Kidney (tissue), 19 donors: ENCODE data around the gene LGALS9B. TPM values are rescaled to one million over a fixed set of nuclear protein-coding genes. Genes with fewer than 3 reads are reported as not detected.
"Not testable (repeated sequence)": the region's sequence is repeated elsewhere in the genome, so short reads cannot be mapped to it uniquely, and the experiment has no call there.

Source experiments
- DNase-seq, 5 donors: peaks; one replicate each; pipeline ENCODE4 v3.0.0-alpha.2; 2013 to 2020
- FAIRE-seq: peaks from 2 replicates; lab custom pipeline; 2012; peaks lifted over from hg19 to GRCh38; lab: Jason Lieb, UNC
- H3K27ac ChIP-seq, 2 donors: one replicate each; pipeline ENCODE4 v1.7.0; 2013; ENCODE audit warnings: low read depth in 2 of 2, low read length in 2 of 2, inconsistent platforms in 1 of 2
- H3K27me3 ChIP-seq: one replicate; pipeline ENCODE4 v1.7.1; 2013; ENCODE audit warnings: low read length, inconsistent platforms; ENCODE audit not compliant: control insufficient read depth, insufficient read depth
- H3K36me3 ChIP-seq, 3 donors: one replicate each; pipeline versions ENCODE4 v1.7.0 to v1.7.1; 2013; ENCODE audit warnings: low read length in 3 of 3, control low read depth in 1 of 3, inconsistent platforms in 1 of 3; ENCODE audit not compliant: insufficient read depth in 3 of 3, control insufficient read depth in 2 of 3
- H3K4me1 ChIP-seq, 3 donors: one replicate each; pipeline versions ENCODE4 v1.7.0 to v1.7.1; 2013; ENCODE audit warnings: low read length in 3 of 3, inconsistent platforms in 1 of 3, low read depth in 1 of 3; ENCODE audit not compliant: control insufficient read depth in 2 of 3, insufficient read depth in 2 of 3
- H3K4me3 ChIP-seq, 3 donors: one replicate each; pipeline versions ENCODE4 v1.7.0 to v1.8.1; 2013; ENCODE audit warnings: low read length in 3 of 3, control low read depth in 1 of 3, inconsistent platforms in 1 of 3
- H3K9ac ChIP-seq, 3 donors: one replicate each; pipeline versions ENCODE4 v1.7.0 to v1.7.1; 2013; ENCODE audit warnings: low read length in 3 of 3, control low read depth in 1 of 3, inconsistent platforms in 1 of 3
- H3K9me3 ChIP-seq, 3 donors: one replicate each; pipeline versions ENCODE4 v1.7.0 to v1.7.1; 2013; ENCODE audit warnings: low read length in 3 of 3, control low read depth in 1 of 3, inconsistent platforms in 1 of 3; ENCODE audit not compliant: control insufficient read depth in 2 of 3, insufficient read depth in 1 of 3
- intact Hi-C: fragments of 100-400 bp; cut with DNase I; formaldehyde crosslinking; loops from one replicate; pipeline ENCODE4 v1.11.1; 2022
- long read RNA-seq, 10 donors: library from polyadenylated mRNA in 1 of 10; unstranded in 1 of 10; transcript quantifications; one replicate each; pipeline ENCODE4 v2.0.0 and lab custom pipeline, GENCODE V29; 2021 to 2026
- polyA plus RNA-seq: library from polyadenylated mRNA; stranded (reverse); fragments of 350-450 nt; fragmentation: Illumina TruSeq; extraction: RNeasy Lipid Tissue Mini Kit (QIAGEN cat#74804); gene quantifications from one replicate; pipeline ENCODE4 v1.2.3, GENCODE V29; 2014; ENCODE audit warnings: low read depth, low replicate concordance; ENCODE audit not compliant: insufficient read depth
- total RNA-seq: library from RNA; stranded (reverse); fragmentation: NEBNext Ultra II Directional; extraction: Animal tissue kit (Norgen Biotek cat#: 25700); gene quantifications from one replicate; pipeline ENCODE4 v1.2.1, GENCODE V29; 2021
- donor health status: control.
- donor health status: control.
- donor health status: DM: yes; HTN: yes; CAD: no.
- donor health status: Normal renal cell carcinoma (clear cell type).

Gene LGALS9B
- not detected for total RNA-seq
- polyA plus RNA-seq = not detected
- long read RNA-seq, donor 1 = 0 reads
- long read RNA-seq, donor 2 = 0 reads
- long read RNA-seq, donor 3 = 0 reads
- long read RNA-seq, donor 4 = 0 reads
- long read RNA-seq, donor 5 = 0 reads
- long read RNA-seq, donor 6 = 0 reads
- long read RNA-seq, donor 7 = 0 reads
- long read RNA-seq, donor 8 = 0 reads
- long read RNA-seq, donor 9 = 0 reads
- long read RNA-seq, donor 10 = 0 reads

GRCh38 chr17:20467447-20467846 is at the start of gene LGALS9B:
LGALS9B (minus strand) TSS chr17:20467539; CDS start chr17:20467470, 69 bp downstream.
- H3K9ac ChIP-seq, FAIRE-seq, H3K36me3 ChIP-seq, intact Hi-C loops, H3K4me3 ChIP-seq, H3K27ac ChIP-seq, H3K4me1 ChIP-seq, H3K9me3 ChIP-seq, H3K27me3 ChIP-seq, DNase-seq: not testable (repeated sequence)

GRCh38 chr17:20516986-20517385 is 49.6 kb upstream of the LGALS9B start:
- H3K4me1 ChIP-seq, H3K27me3 ChIP-seq, H3K9ac ChIP-seq, intact Hi-C loops, H3K9me3 ChIP-seq, H3K36me3 ChIP-seq, H3K27ac ChIP-seq, H3K4me3 ChIP-seq, FAIRE-seq: not testable (repeated sequence)
- peak in 1 of 5 donors; percentile 12 for DNase-seq

GRCh38 chr17:20515099-20515498 is 47.8 kb upstream of the LGALS9B start:
- FAIRE-seq, intact Hi-C loops, H3K9me3 ChIP-seq, H3K9ac ChIP-seq, H3K27ac ChIP-seq, H3K36me3 ChIP-seq, H3K4me3 ChIP-seq, H3K27me3 ChIP-seq, H3K4me1 ChIP-seq: not testable (repeated sequence)
- DNase-seq = peak in 2 of 5 donors; percentile 5 to 12

GRCh38 chr17:20513539-20513938 is 46.2 kb upstream of the LGALS9B start:
- not testable (repeated sequence) for H3K9me3 ChIP-seq, FAIRE-seq

GRCh38 chr17:20512378-20512777 is 45.0 kb upstream of the LGALS9B start:
- not testable (repeated sequence) for FAIRE-seq, H3K4me3 ChIP-seq, DNase-seq

More at GRCh38 chr17:20513539-20513938, 46.2 kb upstream of the LGALS9B start:
- DNase-seq, H3K27me3 ChIP-seq, intact Hi-C loops, H3K36me3 ChIP-seq, H3K9ac ChIP-seq, H3K27ac ChIP-seq, H3K4me1 ChIP-seq, H3K4me3 ChIP-seq: not testable (repeated sequence)

GRCh38 chr17:20511778-20512177 is 44.4 kb upstream of the LGALS9B start:
- H3K36me3 ChIP-seq, H3K9me3 ChIP-seq, H3K4me1 ChIP-seq, DNase-seq, H3K27me3 ChIP-seq, H3K27ac ChIP-seq, FAIRE-seq, H3K4me3 ChIP-seq, H3K9ac ChIP-seq, intact Hi-C loops: not testable (repeated sequence)

More at GRCh38 chr17:20512378-20512777, 45.0 kb upstream of the LGALS9B start:
- H3K36me3 ChIP-seq, H3K9ac ChIP-seq, H3K4me1 ChIP-seq, H3K9me3 ChIP-seq, intact Hi-C loops, H3K27ac ChIP-seq, H3K27me3 ChIP-seq: not testable (repeated sequence)

- DNase-seq, FAIRE-seq, H3K36me3 ChIP-seq, H3K4me1 ChIP-seq, H3K27me3 ChIP-seq, H3K9ac ChIP-seq, H3K9me3 ChIP-seq, H3K27ac ChIP-seq, H3K4me3 ChIP-seq, intact Hi-C loops: not testable (repeated sequence)
Observed at GRCh38 chr17:20505333-20505732, 38.0 kb upstream of the LGALS9B start.

GRCh38 chr17:20504388-20505066 is 37.2 kb upstream of the LGALS9B start:
- DNase-seq, H3K4me1 ChIP-seq, H3K9ac ChIP-seq, H3K27ac ChIP-seq, H3K27me3 ChIP-seq, intact Hi-C loops, H3K36me3 ChIP-seq, FAIRE-seq, H3K4me3 ChIP-seq, H3K9me3 ChIP-seq: not testable (repeated sequence)
